Measurements from ENCODE around the gene SLC4A2. TPM values are rescaled to one million over a fixed set of nuclear protein-coding genes. Genes with fewer than 3 reads are reported as not detected.

SLC4A2 gene
- total RNA-seq, 6 experiments from 2014 or later, result 74.0 to 140 (median 106) TPM

DNA sequence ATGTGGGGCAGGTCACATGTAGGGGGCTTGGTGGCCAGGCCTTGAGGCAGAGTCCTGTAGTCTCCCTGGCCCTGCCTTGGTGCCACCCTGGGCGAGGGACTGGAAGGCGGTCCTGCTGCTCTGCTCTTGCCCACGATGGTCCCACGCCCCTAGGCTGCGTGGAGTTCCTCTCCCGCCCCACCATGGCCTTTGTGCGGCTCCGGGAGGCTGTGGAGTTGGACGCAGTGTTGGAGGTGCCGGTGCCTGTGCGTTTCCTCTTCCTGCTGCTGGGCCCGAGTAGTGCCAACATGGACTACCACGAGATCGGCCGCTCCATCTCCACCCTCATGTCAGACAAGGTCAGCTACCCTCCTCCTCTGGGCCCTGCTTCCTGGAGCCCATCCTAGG is 11.2 kb downstream of the SLC4A2 start:
- WGBS (ENCODE audit: insufficient coverage, low coverage, low lambda C conversion rate, missing lambda C conversion rate), result no CpG with 5 or more reads among the region's 15 CpGs
- Histone ChIP-seq H3K36me3 (peaks cover 0 to 95% (median 46%) of the 10 kb centered on the region in 4 donors), H3K9me3 (no peaks in the 10 kb centered on the region), H3K4me1 (no peaks in the 10 kb centered on the region), H3K27me3 (no peaks in the 10 kb centered on the region), H3K27ac (no peak overlapping the region), H3K4me3 (no peak overlapping the region)
- ATAC-seq (no peak), DNase-seq (peak in 1 of 3 donors; percentile 13)
- intact Hi-C loops (cut with DNase I), result no loop called here
- TF ChIP-seq, protein P1, sequence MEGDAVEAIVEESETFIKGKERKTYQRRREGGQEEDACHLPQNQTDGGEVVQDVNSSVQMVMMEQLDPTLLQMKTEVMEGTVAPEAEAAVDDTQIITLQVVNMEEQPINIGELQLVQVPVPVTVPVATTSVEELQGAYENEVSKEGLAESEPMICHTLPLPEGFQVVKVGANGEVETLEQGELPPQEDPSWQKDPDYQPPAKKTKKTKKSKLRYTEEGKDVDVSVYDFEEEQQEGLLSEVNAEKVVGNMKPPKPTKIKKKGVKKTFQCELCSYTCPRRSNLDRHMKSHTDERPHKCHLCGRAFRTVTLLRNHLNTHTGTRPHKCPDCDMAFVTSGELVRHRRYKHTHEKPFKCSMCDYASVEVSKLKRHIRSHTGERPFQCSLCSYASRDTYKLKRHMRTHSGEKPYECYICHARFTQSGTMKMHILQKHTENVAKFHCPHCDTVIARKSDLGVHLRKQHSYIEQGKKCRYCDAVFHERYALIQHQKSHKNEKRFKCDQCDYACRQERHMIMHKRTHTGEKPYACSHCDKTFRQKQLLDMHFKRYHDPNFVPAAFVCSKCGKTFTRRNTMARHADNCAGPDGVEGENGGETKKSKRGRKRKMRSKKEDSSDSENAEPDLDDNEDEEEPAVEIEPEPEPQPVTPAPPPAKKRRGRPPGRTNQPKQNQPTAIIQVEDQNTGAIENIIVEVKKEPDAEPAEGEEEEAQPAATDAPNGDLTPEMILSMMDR (IDR thresholded peaks at IDR 0.05), result no peak
- no peak for TF ChIP-seq POLR2A (IDR thresholded peaks at IDR 0.05)

DNA sequence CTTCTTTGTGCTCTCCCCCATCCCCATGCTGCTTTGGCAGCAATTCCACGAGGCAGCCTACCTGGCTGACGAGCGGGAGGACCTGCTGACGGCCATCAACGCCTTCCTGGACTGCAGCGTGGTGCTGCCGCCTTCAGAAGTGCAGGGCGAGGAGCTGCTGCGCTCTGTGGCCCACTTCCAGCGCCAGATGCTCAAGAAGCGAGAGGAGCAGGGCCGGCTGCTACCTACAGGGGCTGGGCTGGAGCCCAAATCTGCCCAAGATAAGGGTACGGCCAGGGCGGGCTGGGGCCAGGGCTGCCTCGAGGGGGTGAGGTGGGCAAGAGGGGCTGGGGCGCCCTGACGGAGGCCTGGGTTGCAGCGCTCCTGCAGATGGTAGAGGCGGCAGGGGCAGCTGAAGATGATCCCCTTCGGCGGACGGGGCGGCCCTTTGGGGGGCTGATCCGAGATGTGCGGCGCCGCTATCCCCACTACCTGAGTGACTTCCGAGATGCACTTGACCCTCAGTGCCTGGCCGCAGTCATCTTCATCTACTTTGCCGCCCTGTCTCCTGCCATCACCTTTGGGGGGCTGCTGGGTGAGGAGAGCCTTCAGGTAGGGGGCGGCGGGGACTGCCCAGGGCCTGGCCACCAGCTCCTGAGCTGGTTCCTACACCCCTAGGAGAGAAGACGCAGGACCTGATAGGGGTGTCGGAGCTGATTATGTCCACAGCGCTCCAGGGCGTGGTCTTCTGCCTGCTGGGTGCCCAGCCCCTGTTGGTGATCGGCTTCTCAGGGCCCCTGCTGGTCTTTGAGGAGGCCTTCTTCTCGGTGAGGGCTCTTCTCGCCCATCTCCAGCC is 11.9 kb downstream of the SLC4A2 start:
- no peaks in the 10 kb centered on the region for H3K27me3 ChIP-seq
- peaks cover 0 to 96% (median 48%) of the 10 kb centered on the region in 4 donors for H3K36me3 ChIP-seq
- WGBS (ENCODE audit: insufficient coverage, low coverage, low lambda C conversion rate, missing lambda C conversion rate), result 85% methylated on average over 5 of the region's 39 CpGs
- peak in 1 of 3 donors; percentile 17 for DNase-seq
- TF ChIP-seq POLR2A (IDR thresholded peaks at IDR 0.05), result no peak
- TF ChIP-seq, protein P1 (IDR thresholded peaks at IDR 0.05), result no peak
- H3K4me3 ChIP-seq, result no peak overlapping the region
- no peaks in the 10 kb centered on the region for H3K9me3 ChIP-seq
- no peak for ATAC-seq
- no peaks in the 10 kb centered on the region for H3K4me1 ChIP-seq
- H3K27ac ChIP-seq, result no peak overlapping the region
- intact Hi-C loops (cut with DNase I), result no loop called here

DNA sequence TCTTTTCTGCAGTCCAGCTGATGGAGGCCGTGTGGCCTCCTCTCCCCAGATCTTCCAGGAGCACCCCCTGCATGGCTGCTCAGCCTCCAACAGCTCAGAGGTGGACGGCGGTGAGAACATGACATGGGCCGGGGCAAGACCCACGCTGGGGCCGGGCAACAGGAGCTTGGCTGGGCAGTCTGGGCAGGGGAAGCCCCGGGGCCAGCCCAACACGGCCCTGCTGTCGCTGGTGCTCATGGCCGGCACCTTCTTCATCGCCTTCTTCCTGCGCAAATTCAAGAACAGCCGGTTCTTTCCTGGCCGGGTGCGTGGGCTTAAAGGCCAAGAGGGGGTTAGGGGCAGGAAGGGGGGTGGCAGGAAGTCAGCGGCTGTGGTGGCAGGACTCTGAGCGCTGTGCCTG is 14.6 kb downstream of the SLC4A2 start:
- H3K27me3 ChIP-seq, result no peaks in the 10 kb centered on the region
- no peak for TF ChIP-seq POLR2A (IDR thresholded peaks at IDR 0.05)
- TF ChIP-seq, protein P1 (IDR thresholded peaks at IDR 0.05), result no peak
- peaks cover 0 to 69% (median 34%) of the 10 kb centered on the region in 4 donors for H3K36me3 ChIP-seq
- H3K4me1 ChIP-seq, result peaks cover 0 to under 1% (median 0%) of the 10 kb centered on the region in 4 donors
- intact Hi-C loops (cut with DNase I), result no loop called here
- no peak overlapping the region for H3K27ac ChIP-seq
- DNase-seq (no peak), ATAC-seq (no peak)
- no peak overlapping the region for H3K4me3 ChIP-seq
- WGBS (ENCODE audit: insufficient coverage, low coverage, low lambda C conversion rate, missing lambda C conversion rate), result no CpG with 5 or more reads among the region's 17 CpGs
- H3K9me3 ChIP-seq, result no peaks in the 10 kb centered on the region

DNA sequence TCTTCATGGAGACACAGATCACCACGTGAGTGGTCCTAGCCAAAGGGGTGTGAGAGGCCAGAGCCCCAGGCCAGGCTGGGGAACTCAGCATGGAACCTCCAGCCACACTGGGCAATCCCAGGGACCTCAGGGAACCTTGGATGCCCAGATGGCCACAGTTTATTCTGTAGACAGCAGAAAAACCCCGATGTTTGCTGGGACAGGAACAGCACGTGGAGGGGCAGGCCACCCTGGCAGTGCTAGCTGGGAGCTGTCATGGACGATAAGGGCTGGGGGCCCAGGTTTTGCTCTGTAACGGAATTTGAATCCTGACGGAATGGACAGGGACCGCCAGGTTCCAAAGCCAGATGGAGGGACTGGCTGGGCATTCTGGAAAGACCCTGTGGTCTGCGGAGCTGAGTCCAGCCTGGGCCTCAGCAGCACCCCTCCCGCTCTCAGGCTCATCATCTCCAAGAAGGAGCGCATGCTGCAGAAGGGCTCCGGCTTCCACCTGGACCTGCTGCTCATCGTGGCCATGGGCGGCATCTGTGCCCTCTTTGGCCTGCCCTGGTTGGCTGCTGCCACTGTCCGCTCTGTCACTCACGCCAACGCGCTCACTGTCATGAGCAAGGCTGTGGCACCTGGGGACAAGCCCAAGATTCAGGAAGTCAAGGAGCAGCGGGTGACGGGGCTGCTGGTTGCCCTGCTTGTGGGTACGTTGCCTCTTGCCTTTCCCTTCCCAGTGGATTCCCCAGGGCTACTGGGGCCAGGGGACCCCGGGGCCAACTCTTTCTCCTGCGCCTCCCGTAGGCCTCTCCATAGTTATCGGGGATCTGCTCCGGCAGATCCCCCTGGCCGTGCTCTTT is 15.7 kb downstream of the SLC4A2 start:
- Histone ChIP-seq H3K36me3 (peaks cover 0 to 58% (median 31%) of the 10 kb centered on the region in 4 donors), H3K4me1 (peaks cover 0 to 11% (median 4%) of the 10 kb centered on the region in 4 donors), H3K9me3 (no peaks in the 10 kb centered on the region), H3K4me3 (no peak overlapping the region), H3K27me3 (no peaks in the 10 kb centered on the region), H3K27ac (no peak overlapping the region)
- intact Hi-C loops (cut with DNase I), result no loop called here
- WGBS (ENCODE audit: insufficient coverage, low coverage, low lambda C conversion rate, missing lambda C conversion rate), result no CpG with 5 or more reads among the region's 26 CpGs
- no peak for DNase-seq
- no peak for TF ChIP-seq POLR2A (IDR thresholded peaks at IDR 0.05)
- no peak for ATAC-seq

DNA sequence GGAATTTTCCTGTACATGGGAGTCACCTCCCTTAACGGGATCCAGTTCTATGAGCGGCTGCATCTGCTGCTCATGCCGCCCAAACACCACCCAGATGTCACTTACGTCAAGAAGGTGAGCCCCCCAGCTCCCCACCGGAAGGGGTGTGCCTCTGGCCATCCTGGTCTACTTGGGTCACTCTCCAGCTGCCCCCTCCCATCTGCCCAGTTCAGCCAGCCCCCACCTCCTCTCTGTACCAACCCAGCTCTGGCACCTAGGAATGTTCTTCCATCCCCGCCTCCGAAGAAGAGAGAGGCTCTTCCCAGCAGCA is 16.2 kb downstream of the SLC4A2 start:
- Histone ChIP-seq H3K27me3 (no peaks in the 10 kb centered on the region), H3K27ac (no peak overlapping the region), H3K4me3 (no peak overlapping the region), H3K9me3 (no peaks in the 10 kb centered on the region), H3K36me3 (peaks cover 0 to 53% (median 28%) of the 10 kb centered on the region in 4 donors), H3K4me1 (peaks cover 0 to 12% (median 5%) of the 10 kb centered on the region in 4 donors)
- intact Hi-C loops (cut with DNase I), result no loop called here
- ATAC-seq (no peak), DNase-seq (no peak)
- TF ChIP-seq POLR2A (IDR thresholded peaks at IDR 0.05), result no peak
- TF ChIP-seq, protein P1 (IDR thresholded peaks at IDR 0.05), result no peak
- WGBS (ENCODE audit: insufficient coverage, low coverage, low lambda C conversion rate, missing lambda C conversion rate), result 79% methylated on average over 3 of the region's 7 CpGs

All from right lobe of liver (tissue), 6 donors.